Mesenchymal stem cell (in vitro differentiated cells and primary cell): ENCODE measurements around the gene ANKRD13D.
"Not testable (repeated sequence)": the region's sequence is repeated elsewhere in the genome, so short reads cannot be mapped to it uniquely, and the experiment has no call there.

Experiments
- DNase-seq: peaks from one replicate; pipeline ENCODE4 v3.0.0-alpha.2; 2013
- H2AFZ ChIP-seq: one replicate; pipeline ENCODE4 v1.6.1; 2013; ENCODE audit warnings: low read depth, mild to moderate bottlenecking, control low read depth, inconsistent platforms, low read length, moderate library complexity
- H2AK5ac ChIP-seq: 2 replicates; pipeline ENCODE4 v1.6.1; 2013; ENCODE audit warnings: low read length, moderate library complexity, mild to moderate bottlenecking, inconsistent platforms; ENCODE audit not compliant: severe bottlenecking
- H2BK120ac ChIP-seq: one replicate; pipeline ENCODE4 v1.6.1; 2013; ENCODE audit warnings: low read depth, mild to moderate bottlenecking, inconsistent platforms, low read length, moderate library complexity
- H2BK12ac ChIP-seq, 2 experiments: one replicate each; pipeline ENCODE4 v1.6.1; 2013; ENCODE audit warnings: inconsistent platforms in 2 of 2, low read length in 2 of 2, mild to moderate bottlenecking in 2 of 2, moderate library complexity in 2 of 2, control low read depth in 1 of 2
- H2BK15ac ChIP-seq: one replicate; pipeline ENCODE4 v1.6.1; 2013; ENCODE audit warnings: mild to moderate bottlenecking, low read depth, inconsistent platforms; ENCODE audit not compliant: poor library complexity, severe bottlenecking
- H2BK5ac ChIP-seq: 2 replicates; pipeline ENCODE4 v1.6.1; 2013; ENCODE audit warnings: low read depth, mild to moderate bottlenecking, low read length, control low read depth, inconsistent platforms; ENCODE audit not compliant: poor library complexity, severe bottlenecking
- H3K14ac ChIP-seq, 2 experiments: one replicate each; pipeline ENCODE4 v1.6.1; 2013; ENCODE audit warnings: inconsistent platforms in 2 of 2, low read length in 2 of 2, control low read depth in 1 of 2, mild to moderate bottlenecking in 1 of 2, moderate library complexity in 1 of 2
- H3K18ac ChIP-seq, 2 experiments: one replicate each; pipeline ENCODE4 v1.6.1; 2013; ENCODE audit warnings: inconsistent platforms in 2 of 2, low read length in 2 of 2, control low read depth in 1 of 2, low read depth in 1 of 2, mild to moderate bottlenecking in 1 of 2
- H3K23ac ChIP-seq, 2 experiments: one replicate each; pipeline ENCODE4 v1.6.1; 2013; ENCODE audit warnings: inconsistent platforms in 2 of 2, low read length in 2 of 2, mild to moderate bottlenecking in 2 of 2, moderate library complexity in 2 of 2, control low read depth in 1 of 2
- H3K27ac ChIP-seq: 2 replicates; pipeline ENCODE4 v1.5.1; 2013; ENCODE audit warnings: mild to moderate bottlenecking, moderate library complexity, low read length, control low read depth, inconsistent platforms; ENCODE audit not compliant: poor library complexity, severe bottlenecking
- H3K27me3 ChIP-seq, 2 experiments: 2 replicates each; pipeline versions ENCODE4 v1.6.1 to v1.7.0; 2013; ENCODE audit warnings: low read length in 2 of 2, mild to moderate bottlenecking in 2 of 2, moderate library complexity in 2 of 2, control low read depth in 1 of 2, inconsistent platforms in 1 of 2; ENCODE audit not compliant: control insufficient read depth in 1 of 2, insufficient read depth in 1 of 2
- H3K36me3 ChIP-seq, 2 experiments: 2 replicates each; pipeline versions ENCODE4 v1.6.1 to v1.7.0; 2013; ENCODE audit warnings: low read length in 2 of 2, control low read depth in 1 of 2, inconsistent platforms in 1 of 2, low read depth in 1 of 2, mild to moderate bottlenecking in 1 of 2; ENCODE audit not compliant: insufficient read depth in 2 of 2, control insufficient read depth in 1 of 2
- H3K4ac ChIP-seq, 2 experiments: one replicate each; pipeline ENCODE4 v1.6.1; 2013; ENCODE audit warnings: inconsistent platforms in 2 of 2, low read length in 2 of 2, mild to moderate bottlenecking in 2 of 2, moderate library complexity in 2 of 2, control low read depth in 1 of 2, low read depth in 1 of 2
- H3K4me1 ChIP-seq: 2 replicates; pipeline ENCODE4 v1.6.1; 2013; ENCODE audit warnings: low read depth, low read length, control low read depth; ENCODE audit not compliant: control insufficient read depth, insufficient read depth
- H3K4me2 ChIP-seq: 2 replicates; pipeline ENCODE4 v1.6.1; 2013; ENCODE audit warnings: low read length, mild to moderate bottlenecking, inconsistent platforms; ENCODE audit not compliant: poor library complexity, severe bottlenecking
- H3K4me3 ChIP-seq, 2 experiments: 2 replicates each; pipeline versions ENCODE4 v1.5.1 to v1.7.0; 2013; ENCODE audit warnings: low read length in 2 of 2, mild to moderate bottlenecking in 2 of 2, control low read depth in 1 of 2, low read depth in 1 of 2; ENCODE audit not compliant: insufficient read depth in 1 of 2
- H3K79me1 ChIP-seq: replicated peaks from 2 replicates; pipeline ENCODE4 v1.6.1; 2013; ENCODE audit warnings: mild to moderate bottlenecking, control low read depth, low read length, inconsistent platforms; ENCODE audit not compliant: poor library complexity, severe bottlenecking
- H3K9ac ChIP-seq: 2 replicates; pipeline ENCODE4 v1.7.0; 2013; ENCODE audit warnings: mild to moderate bottlenecking, low read length, moderate library complexity
- H3K9me3 ChIP-seq: 2 replicates; pipeline ENCODE4 v1.7.0; 2013; ENCODE audit warnings: mild to moderate bottlenecking, low read length; ENCODE audit not compliant: control insufficient read depth
- H4K8ac ChIP-seq: one replicate; pipeline ENCODE4 v1.6.1; 2013; ENCODE audit warnings: inconsistent platforms, mild to moderate bottlenecking, low read length, moderate library complexity
- H4K91ac ChIP-seq: one replicate; pipeline ENCODE4 v1.6.1; 2013; ENCODE audit warnings: mild to moderate bottlenecking, low read length, inconsistent platforms
- WGBS: methylation state at CpG from one replicate; pipeline ENCODE4 v1.1.7; 2013; ENCODE audit warnings: mixed read lengths; 5-methylcytosine and 5-hydroxymethylcytosine counted together

The ANKRD13D gene

DNA sequence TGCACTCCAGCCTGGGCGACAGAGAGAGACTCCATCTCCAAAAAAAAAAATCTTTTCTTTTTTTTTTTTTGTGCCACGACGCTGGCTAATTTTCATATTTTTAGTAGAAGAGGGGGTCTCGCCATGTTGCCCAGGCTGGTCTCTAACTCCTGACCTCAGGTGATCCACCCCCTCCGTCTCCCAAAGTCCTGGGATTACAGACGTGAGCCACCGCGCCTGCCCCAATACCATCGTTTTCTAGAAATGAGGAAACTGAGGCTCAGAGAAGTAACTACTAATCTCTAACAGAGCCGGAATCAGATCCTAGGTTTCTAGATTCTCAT is 27.7 kb downstream of the ANKRD13D start:
- Histone ChIP-seq H2BK5ac (no peak overlapping the region), H3K4me3 (peak overlapping the region; percentile 71 to 92), H2AK5ac (no peak overlapping the region), H2AFZ (no peak overlapping the region), H3K14ac (no peak overlapping the region), H2BK120ac (peak overlapping the region; percentile 36), H2BK12ac (no peak overlapping the region), H3K4me1 (no peaks in the 10 kb centered on the region), H3K79me1 (peaks cover 14% of the 10 kb centered on the region), H3K23ac (no peak overlapping the region), H3K9ac (peak overlapping the region; percentile 88), H3K4me2 (peak overlapping the region; percentile 95), H4K91ac (no peak overlapping the region), H3K18ac (peak overlapping the region in 1 of 2 experiments; percentile 95), H3K27ac (peak overlapping the region; percentile 88), H3K4ac (no peak overlapping the region), H3K9me3 (no peaks in the 10 kb centered on the region), H2BK15ac (no peak overlapping the region), H3K36me3 (peaks cover 5 to 6% of the 10 kb centered on the region in 2 experiments), H3K27me3 (no peaks in the 10 kb centered on the region), H4K8ac (no peak overlapping the region)
- DNase-seq = no peak
- WGBS = 4% methylated on average over 9 of the region's 10 CpGs

DNA sequence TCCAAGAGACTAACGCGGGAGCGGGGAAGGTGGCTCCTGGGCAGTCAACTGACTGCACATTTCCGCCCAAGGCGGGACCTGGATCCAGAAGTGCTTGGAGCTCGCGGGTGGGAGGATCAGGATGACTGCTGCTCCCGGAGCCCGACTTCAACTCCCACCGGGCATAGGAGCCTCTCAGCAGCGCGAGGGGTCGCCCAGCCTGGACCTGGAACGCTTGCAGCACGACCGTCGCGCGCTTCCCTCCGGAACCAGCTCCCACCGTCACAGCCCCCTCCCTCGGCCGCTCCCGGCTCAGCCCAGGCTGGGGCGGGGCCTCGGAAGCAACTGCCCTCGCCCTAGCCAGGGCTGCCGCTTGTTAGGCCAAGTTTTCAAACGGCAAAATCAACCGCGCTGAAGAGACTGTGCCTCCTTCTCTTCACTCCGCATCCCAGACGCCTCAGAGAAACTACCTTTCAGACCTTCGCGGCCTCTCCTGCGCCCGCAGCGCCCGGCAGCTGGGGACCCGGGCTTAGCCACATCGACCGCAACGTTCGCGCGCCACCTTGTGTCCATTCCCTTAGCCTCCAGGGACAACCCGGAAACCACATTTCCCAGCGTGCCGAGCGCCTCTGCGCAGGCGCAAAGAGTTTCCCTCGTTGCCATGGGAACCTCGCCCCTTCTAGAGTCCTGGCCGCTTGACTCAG is 28.2 kb downstream of the ANKRD13D start:
- Histone ChIP-seq H3K23ac (no peak overlapping the region), H3K4me1 (no peaks in the 10 kb centered on the region), H2BK12ac (peak overlapping the region in 1 of 2 experiments; percentile 28), H3K9me3 (no peaks in the 10 kb centered on the region), H3K27me3 (no peaks in the 10 kb centered on the region), H3K4ac (peak overlapping the region in 1 of 2 experiments; percentile 25), H2AFZ (peak overlapping the region; percentile 55), H2BK15ac (peak overlapping the region; percentile 31), H3K27ac (peak overlapping the region; percentile 88), H2BK120ac (peak overlapping the region; percentile 36), H4K8ac (peak overlapping the region; percentile 87), H4K91ac (peak overlapping the region; percentile 88), H3K4me3 (peak overlapping the region; percentile 71 to 92), H3K14ac (peak overlapping the region in 1 of 2 experiments; percentile 86), H2AK5ac (no peak overlapping the region), H2BK5ac (no peak overlapping the region), H3K9ac (peak overlapping the region; percentile 88), H3K18ac (peak overlapping the region; percentile 93 to 95), H3K36me3 (peaks cover under 1 to 5% of the 10 kb centered on the region in 2 experiments), H3K4me2 (peak overlapping the region; percentile 95), H3K79me1 (peaks cover 14% of the 10 kb centered on the region)
- DNase-seq = peak; percentile 94
- under 1% methylated on average over 55 of the region's 55 CpGs for WGBS

GRCh38 chr11:67317888-67318555 is 28.9 kb downstream of the ANKRD13D start:
- Histone ChIP-seq H3K9me3 (no peaks in the 10 kb centered on the region), H3K4me1 (no peaks in the 10 kb centered on the region), H2AFZ (peak overlapping the region; percentile 94), H3K14ac (no peak overlapping the region), H3K4ac (no peak overlapping the region), H2BK15ac (peak overlapping the region; percentile 19), H3K27ac (no peak overlapping the region), H3K4me3 (peak overlapping the region; percentile 71 to 92), H3K18ac (peak overlapping the region; percentile 8 to 86), H4K91ac (no peak overlapping the region), H3K9ac (peak overlapping the region; percentile 88), H3K27me3 (no peaks in the 10 kb centered on the region), H3K79me1 (peaks cover 14% of the 10 kb centered on the region), H2BK120ac (no peak overlapping the region), H2BK5ac (no peak overlapping the region), H3K4me2 (peak overlapping the region; percentile 95), H2BK12ac (no peak overlapping the region), H4K8ac (peak overlapping the region; percentile 19), H2AK5ac (no peak overlapping the region), H3K23ac (no peak overlapping the region), H3K36me3 (peaks cover 0 to 5% of the 10 kb centered on the region in 2 experiments)
- WGBS = under 1% methylated on average over 48 of the region's 53 CpGs
- DNase-seq = no peak

GRCh38 chr11:67318876-67319275 is 29.8 kb downstream of the ANKRD13D start:
- H2AK5ac ChIP-seq, DNase-seq, H3K9me3 ChIP-seq, H2BK15ac ChIP-seq, H2BK12ac ChIP-seq, H4K8ac ChIP-seq, H2BK5ac ChIP-seq, H3K4ac ChIP-seq, H3K23ac ChIP-seq, H3K27me3 ChIP-seq, H3K4me2 ChIP-seq, H2AFZ ChIP-seq, H3K18ac ChIP-seq, H2BK120ac ChIP-seq, H3K27ac ChIP-seq, H3K36me3 ChIP-seq, H4K91ac ChIP-seq, H3K14ac ChIP-seq, H3K4me1 ChIP-seq: not testable (repeated sequence)
- 92% methylated on average over 12 of the region's 12 CpGs for WGBS
- H3K9ac ChIP-seq = peak overlapping the region; percentile 88
- H3K79me1 ChIP-seq = peaks cover 14% of the 10 kb centered on the region
- H3K4me3 ChIP-seq = peak overlapping the region in 1 of 2 experiments; percentile 92
